Measurements from ENCODE around the gene RAB17.

Gene RAB17

GRCh38 chr2:237628247-237629187 is 38.0 kb upstream of the RAB17 start:
- TF ChIP-seq, protein P1, sequence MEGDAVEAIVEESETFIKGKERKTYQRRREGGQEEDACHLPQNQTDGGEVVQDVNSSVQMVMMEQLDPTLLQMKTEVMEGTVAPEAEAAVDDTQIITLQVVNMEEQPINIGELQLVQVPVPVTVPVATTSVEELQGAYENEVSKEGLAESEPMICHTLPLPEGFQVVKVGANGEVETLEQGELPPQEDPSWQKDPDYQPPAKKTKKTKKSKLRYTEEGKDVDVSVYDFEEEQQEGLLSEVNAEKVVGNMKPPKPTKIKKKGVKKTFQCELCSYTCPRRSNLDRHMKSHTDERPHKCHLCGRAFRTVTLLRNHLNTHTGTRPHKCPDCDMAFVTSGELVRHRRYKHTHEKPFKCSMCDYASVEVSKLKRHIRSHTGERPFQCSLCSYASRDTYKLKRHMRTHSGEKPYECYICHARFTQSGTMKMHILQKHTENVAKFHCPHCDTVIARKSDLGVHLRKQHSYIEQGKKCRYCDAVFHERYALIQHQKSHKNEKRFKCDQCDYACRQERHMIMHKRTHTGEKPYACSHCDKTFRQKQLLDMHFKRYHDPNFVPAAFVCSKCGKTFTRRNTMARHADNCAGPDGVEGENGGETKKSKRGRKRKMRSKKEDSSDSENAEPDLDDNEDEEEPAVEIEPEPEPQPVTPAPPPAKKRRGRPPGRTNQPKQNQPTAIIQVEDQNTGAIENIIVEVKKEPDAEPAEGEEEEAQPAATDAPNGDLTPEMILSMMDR (IDR thresholded peaks at IDR 0.05; ENCODE audit: extremely low read depth, missing control alignments): no peak
- no peak for DNase-seq (ENCODE audit: low spot score)

DNA sequence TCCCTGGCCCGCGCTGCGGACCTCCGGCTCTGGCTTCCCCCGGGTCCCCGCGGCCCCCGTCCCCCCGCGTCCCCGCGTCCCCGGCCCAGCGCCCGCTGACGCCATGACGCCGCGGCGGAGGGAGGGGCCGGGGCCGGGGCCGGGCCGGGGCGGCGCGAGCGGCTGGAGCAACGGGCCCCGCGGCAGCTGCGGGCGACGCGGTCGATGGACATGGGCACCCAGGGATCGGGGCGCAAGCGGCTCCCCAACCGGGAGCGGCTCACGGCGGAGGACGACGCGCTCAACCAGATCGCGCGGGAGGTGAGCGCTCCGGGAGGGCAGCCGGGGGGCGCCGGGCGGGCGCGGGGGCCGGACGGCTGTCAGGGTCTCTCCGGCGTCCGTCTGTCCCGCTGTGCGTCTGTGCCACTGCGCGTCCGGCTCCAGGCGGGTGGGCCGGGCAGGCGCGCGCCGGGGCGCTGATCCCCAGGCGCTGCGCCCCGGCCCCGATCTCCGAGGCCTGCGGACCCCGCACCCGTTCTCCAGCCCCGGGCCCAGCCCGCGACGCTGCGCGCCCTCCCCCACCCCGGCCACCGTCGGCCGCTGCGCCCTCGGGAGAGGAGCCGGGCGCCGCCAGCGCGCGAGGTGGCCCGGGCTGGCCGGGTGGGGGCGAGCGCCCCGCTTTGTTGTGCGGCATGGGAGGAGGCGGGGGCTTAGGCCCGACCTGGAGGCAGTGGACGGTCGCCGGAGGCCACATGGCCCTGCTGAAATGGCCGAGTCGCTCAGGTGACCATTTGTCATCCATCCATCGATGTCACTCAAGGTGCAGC is 37.1 kb upstream of the RAB17 start, which contains the start of gene LRRFIP1:
Gene LRRFIP1 (plus strand): TSS at position 147 of the 806 bp plus-strand sequence. CDS start 58 bp downstream, at position 205.
- TF ChIP-seq, protein P1 (IDR thresholded peaks at IDR 0.05; ENCODE audit: extremely low read depth, missing control alignments): no peak
- peak; percentile 47 for DNase-seq (ENCODE audit: low spot score)

DNA sequence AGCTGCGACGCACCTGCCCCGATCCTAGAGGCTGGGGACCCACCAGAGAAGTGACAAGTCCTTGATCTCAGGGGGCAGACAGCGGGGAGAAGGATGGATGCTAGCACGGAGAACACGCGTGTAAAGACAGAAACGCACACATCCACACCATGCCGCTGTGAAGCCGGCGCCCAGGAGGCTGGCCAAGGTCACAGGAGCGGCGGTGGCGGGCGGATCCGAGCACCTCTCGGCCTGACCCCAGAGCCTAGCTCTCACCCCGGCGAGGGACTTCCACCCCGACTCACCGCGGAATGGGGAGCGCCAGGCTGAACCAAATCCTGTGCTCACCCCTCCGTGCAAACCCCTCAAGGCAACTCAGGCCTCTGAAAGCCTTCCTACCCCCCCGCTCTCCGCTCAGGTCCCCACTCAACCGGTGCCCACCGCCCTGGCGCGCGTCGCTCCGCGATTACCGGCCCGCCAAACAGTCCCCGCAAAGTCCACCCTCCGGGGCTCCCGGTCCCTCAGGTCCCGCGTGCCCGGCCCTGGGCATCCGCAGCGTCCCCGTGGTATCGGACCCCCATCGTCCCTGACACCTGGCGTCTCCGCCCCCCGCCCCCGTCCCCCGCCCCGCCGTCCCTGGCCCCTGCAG is 36.4 kb upstream of the RAB17 start:
- TF ChIP-seq, protein P1 (IDR thresholded peaks at IDR 0.05; ENCODE audit: extremely low read depth, missing control alignments): no peak
- no peak for DNase-seq (ENCODE audit: low spot score)

DNA sequence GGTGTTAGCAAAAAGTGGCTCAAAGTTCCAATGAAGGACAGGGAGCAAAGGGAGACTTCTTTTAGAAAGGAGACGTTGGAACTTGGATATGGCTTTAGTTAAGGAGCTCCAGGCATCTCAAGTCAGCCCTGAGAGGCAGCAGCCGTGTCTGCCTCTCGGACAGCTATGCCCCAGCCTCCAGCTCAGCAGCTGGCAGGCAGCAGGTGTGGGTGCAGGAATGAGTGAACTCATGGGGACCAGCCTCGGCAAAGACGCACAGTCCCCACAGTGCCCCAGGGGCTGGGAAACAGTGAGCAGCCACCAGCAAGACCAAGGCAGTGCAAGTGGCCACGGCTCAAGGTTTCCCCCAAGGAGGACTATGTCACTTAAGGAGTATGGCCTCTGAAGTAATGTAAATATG is 35.2 kb upstream of the RAB17 start:
- TF ChIP-seq, protein P1 (IDR thresholded peaks at IDR 0.05; ENCODE audit: extremely low read depth, missing control alignments): no peak
- DNase-seq (ENCODE audit: low spot score): no peak

DNA sequence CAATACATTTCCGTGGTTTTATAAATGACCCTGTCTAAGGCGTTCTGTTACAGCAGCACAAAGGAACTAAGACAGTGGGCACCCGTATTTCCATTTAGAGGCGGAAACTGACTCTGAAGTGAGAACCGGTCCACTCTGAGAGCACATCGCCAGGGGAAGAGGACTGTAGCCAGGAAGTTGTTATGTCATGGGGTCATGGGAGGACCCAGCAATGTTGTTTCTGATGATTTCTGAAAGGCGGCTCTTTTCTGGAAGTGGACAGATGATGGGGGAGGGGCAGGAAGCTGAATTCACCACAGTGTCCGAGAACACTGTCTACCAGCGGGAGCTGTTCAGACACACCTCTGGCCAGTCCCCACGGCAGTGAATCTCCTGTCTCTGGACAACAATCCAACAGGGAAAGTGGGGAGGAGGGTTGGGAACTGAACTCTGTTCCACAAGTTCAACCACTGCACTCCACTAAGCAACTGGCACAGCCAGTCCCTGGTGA is 34.7 kb upstream of the RAB17 start:
- DNase-seq (ENCODE audit: low spot score): no peak
- TF ChIP-seq, protein P1 (IDR thresholded peaks at IDR 0.05; ENCODE audit: extremely low read depth, missing control alignments): no peak

DNA sequence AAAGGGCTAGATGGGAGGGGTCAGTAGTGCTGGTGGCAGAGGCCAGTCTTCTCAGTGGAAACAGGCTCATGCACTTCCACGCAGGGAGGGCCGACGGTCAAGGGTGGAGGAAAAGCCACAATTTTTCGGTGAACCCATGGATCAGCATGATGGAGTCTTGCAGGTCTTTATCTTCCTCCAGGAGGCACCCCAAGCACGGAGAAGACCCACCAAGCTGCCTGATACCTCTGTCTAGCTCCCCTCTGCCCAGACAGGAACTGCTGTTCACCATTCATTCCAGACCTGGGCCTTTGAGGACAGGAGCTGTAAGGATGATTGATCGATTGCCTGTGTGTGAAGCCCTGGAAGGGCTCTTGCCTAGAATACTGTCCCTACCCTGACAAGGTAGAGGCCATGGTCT is 34.0 kb upstream of the RAB17 start:
- peak; percentile 66 for DNase-seq (ENCODE audit: low spot score)

More for the DNA sequence above, 34.0 kb upstream of the RAB17 start:
- TF ChIP-seq, protein P1 (IDR thresholded peaks at IDR 0.05; ENCODE audit: extremely low read depth, missing control alignments): no peak
